Gastrocnemius medialis (tissue), 4 donors: ENCODE measurements around the gene ZNF638. TPM values are rescaled to one million over a fixed set of nuclear protein-coding genes. Genes with fewer than 3 reads are reported as not detected.

Source experiments
- ATAC-seq, 2 donors: fragments of 150-250 bp; one replicate each; pipeline ENCODE4 v1.9.1; 2016
- DNase-seq, 2 donors: peaks; one replicate each; pipeline ENCODE4 v3.0.0-alpha.2; 2019
- H3K27ac ChIP-seq, 4 donors: fragments of 200-600 bp; sonication (generic); 1 replicate in 1 of 4; 2 replicates in 3 of 4; pipeline ENCODE4 v1.5.1; 2016 to 2018; ENCODE audit warnings: mild to moderate bottlenecking in 2 of 4, moderate library complexity in 1 of 4
- H3K27me3 ChIP-seq, 3 donors: fragments of 200-600 bp; sonication (generic) in 2 of 3; 1 replicate in 1 of 3; 2 replicates in 2 of 3; pipeline versions ENCODE4 v1.5.1 to v1.6.0; 2016 to 2019; ENCODE audit warnings: mild to moderate bottlenecking in 1 of 3, moderate library complexity in 1 of 3
- H3K36me3 ChIP-seq, 2 donors: fragments of 200-600 bp; sonication (generic) in 1 of 2; one replicate each; pipeline ENCODE4 v1.5.1; 2017 to 2018
- H3K4me1 ChIP-seq, 2 donors: fragments of 200-600 bp; sonication (generic) in 1 of 2; one replicate each; pipeline ENCODE4 v1.5.1; 2016 to 2017; ENCODE audit warnings: mild to moderate bottlenecking in 2 of 2
- H3K4me3 ChIP-seq, 4 donors: fragments of 200-600 bp; sonication (generic) in 3 of 4; 1 replicate in 1 of 4; 2 replicates in 3 of 4; pipeline ENCODE4 v1.5.1; 2016 to 2019; ENCODE audit warnings: mild to moderate bottlenecking in 2 of 4
- H3K9me3 ChIP-seq, 3 donors: fragments of 200-600 bp; sonication (generic) in 2 of 3; 1 replicate in 1 of 3; 2 replicates in 2 of 3; pipeline ENCODE4 v1.5.1; 2016 to 2019
- POLR2A ChIP-seq, 2 donors: fragments of 450-650 bp; IDR thresholded peaks; one replicate each; pipeline ENCODE4 v1.6.1; 2017; ENCODE audit warnings: antibody characterized with exemption in 2 of 2, mild to moderate bottlenecking in 2 of 2, moderate library complexity in 2 of 2
- in situ Hi-C, 4 donors: fragments of 200-750 bp; cut with MboI; loops; one replicate each; pipeline versions ENCODE4 v1.15.0 to v1.8.0; 2017; ENCODE audit warnings: low sequenced_read_pairs in 4 of 4
- intact Hi-C: fragments of 100-400 bp; cut with DNase I; formaldehyde crosslinking; loops from one replicate; pipeline ENCODE4 v1.15.1; 2023; ENCODE audit warnings: low total_unique reads
- total RNA-seq, 4 donors: library from RNA; depleted of rRNA; stranded (reverse); fragments of >200 nt; gene quantifications; one replicate each; pipeline versions ENCODE4 v1.1.0 to v1.2.3, GENCODE V29; 2016
- TF ChIP-seq, protein P1 (sequence below), 5 experiments: fragments of 450-650 bp in 3 of 5; fragments of 200-600 bp in 2 of 5; sonication (generic) in 2 of 5; IDR thresholded peaks in 4 of 5; conservative IDR thresholded peaks in 1 of 5; 1 replicate in 4 of 5; 2 replicates in 1 of 5; pipeline ENCODE4 v1.5.1; 2016 to 2019; ENCODE audit warnings: antibody characterized with exemption in 5 of 5, mild to moderate bottlenecking in 3 of 5, moderate library complexity in 3 of 5

The ZNF638 gene
- total RNA-seq, 4 donors from 2014 or later = 69.7 to 152 (median 95.0) TPM

DNA sequence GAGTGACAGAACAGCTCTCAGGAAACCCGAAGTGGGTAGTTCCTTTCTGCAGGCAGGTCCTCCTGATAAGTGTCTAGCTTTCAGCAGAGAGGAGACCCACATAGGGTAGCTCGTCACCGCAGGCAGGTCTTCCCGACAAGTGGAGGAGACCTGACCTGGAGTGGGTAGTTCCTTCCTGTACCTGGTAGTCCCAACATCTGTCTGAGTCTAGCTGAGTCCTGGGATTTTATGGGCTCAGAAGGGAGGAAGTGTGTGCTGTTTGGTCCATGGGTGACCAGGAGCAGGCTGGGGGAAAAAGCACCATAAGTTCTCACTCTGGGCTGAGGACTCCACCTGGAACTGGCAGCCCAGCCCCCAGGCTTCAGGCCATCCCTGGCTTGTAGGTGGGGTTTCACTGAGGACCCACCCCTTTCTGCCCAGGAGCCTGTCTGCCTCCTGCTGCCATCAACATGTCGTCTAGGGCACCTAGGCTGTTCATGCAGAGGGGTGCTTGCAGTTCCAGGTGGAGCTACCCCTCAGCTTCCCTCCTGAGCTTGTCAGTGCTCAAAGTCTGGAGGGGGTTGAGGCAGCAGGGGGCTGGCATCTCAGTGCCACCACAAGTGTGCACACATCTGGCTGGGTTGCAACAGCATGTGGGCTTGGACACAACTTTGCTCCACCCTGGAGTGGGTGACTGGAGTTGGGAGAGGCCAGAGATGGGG is 131.2 kb downstream of the ZNF638 start:
- ATAC-seq = no peak
- intact Hi-C loops = no loop called here
- H3K27me3 ChIP-seq = no peaks in the 10 kb centered on the region
- no peaks in the 10 kb centered on the region for H3K36me3 ChIP-seq
- H3K9me3 ChIP-seq = no peaks in the 10 kb centered on the region
- peak overlapping the region in 3 of 4 donors; percentile 22 to 99 (median 94) for H3K27ac ChIP-seq
- DNase-seq = no peak
- H3K4me3 ChIP-seq = no peak overlapping the region
- TF ChIP-seq, protein P1, sequence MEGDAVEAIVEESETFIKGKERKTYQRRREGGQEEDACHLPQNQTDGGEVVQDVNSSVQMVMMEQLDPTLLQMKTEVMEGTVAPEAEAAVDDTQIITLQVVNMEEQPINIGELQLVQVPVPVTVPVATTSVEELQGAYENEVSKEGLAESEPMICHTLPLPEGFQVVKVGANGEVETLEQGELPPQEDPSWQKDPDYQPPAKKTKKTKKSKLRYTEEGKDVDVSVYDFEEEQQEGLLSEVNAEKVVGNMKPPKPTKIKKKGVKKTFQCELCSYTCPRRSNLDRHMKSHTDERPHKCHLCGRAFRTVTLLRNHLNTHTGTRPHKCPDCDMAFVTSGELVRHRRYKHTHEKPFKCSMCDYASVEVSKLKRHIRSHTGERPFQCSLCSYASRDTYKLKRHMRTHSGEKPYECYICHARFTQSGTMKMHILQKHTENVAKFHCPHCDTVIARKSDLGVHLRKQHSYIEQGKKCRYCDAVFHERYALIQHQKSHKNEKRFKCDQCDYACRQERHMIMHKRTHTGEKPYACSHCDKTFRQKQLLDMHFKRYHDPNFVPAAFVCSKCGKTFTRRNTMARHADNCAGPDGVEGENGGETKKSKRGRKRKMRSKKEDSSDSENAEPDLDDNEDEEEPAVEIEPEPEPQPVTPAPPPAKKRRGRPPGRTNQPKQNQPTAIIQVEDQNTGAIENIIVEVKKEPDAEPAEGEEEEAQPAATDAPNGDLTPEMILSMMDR (IDR thresholded peaks at IDR 0.05 in 4 of 5, conservative IDR thresholded peaks at IDR 0.05 in 1 of 5) = no peak
- TF ChIP-seq POLR2A (IDR thresholded peaks at IDR 0.05) = no peak
- in situ Hi-C loops = loop anchor here in 2 of 4 donors (5.0 to 10.0 kb wide), 2 partner anchors 45 to 52 kb away; no protein-coding TSS in a partner anchor
- peaks cover 72 to 90% of the 10 kb centered on the region in 2 donors for H3K4me1 ChIP-seq

DNA sequence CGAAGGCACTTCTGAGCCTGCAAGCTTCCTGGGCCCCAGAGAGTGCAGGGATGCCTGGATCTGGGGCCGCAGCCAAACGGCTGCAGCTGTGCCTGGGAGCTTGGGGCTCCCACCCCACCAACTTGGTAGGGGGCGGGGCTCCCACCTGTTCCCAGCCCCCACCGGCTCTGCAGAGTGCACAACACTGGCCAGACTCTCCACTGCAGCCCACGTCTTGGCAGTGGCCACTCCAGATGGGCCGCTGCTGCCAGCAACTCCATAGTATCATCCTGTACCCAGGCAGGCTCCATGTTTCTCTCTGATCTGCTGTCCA is 131.7 kb downstream of the ZNF638 start:
- Histone ChIP-seq H3K9me3 (no peaks in the 10 kb centered on the region), H3K36me3 (no peaks in the 10 kb centered on the region), H3K4me1 (peaks cover 72 to 91% of the 10 kb centered on the region in 2 donors), H3K4me3 (no peak overlapping the region), H3K27me3 (no peaks in the 10 kb centered on the region), H3K27ac (peak overlapping the region in 3 of 4 donors; percentile 22 to 99 (median 86))
- no peak for ATAC-seq
- intact Hi-C loops (no loop called here), in situ Hi-C loops (loop anchor here in 2 of 4 donors (5.0 to 10.0 kb wide), 2 partner anchors 44 to 52 kb away; no protein-coding TSS in a partner anchor)
- TF ChIP-seq, protein P1 (IDR thresholded peaks at IDR 0.05 in 4 of 5, conservative IDR thresholded peaks at IDR 0.05 in 1 of 5) = no peak
- no peak for TF ChIP-seq POLR2A (IDR thresholded peaks at IDR 0.05)
- DNase-seq = no peak

DNA sequence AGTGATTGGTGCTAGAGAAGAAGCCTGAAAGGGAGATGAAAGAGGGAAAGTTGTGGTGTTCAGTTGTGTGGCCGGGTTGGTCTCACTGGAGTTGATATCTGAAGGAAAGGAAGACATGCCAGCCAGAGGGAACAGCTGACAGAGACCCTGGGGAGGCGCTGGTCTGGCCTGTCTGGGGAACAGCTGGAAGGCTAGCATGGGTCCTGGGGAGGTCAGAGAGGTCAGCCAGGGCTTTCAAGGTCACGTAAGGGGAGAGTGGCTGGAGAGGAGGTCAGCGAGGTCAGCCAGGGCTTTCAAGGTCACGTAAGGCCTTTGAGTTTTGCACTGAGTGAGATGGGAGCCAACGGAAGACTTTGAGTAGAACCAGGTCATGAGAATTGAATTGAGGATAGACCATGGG is 132.8 kb downstream of the ZNF638 start:
- no peaks in the 10 kb centered on the region for H3K27me3 ChIP-seq
- H3K27ac ChIP-seq = peak overlapping the region; percentile 20 to 99 (median 82)
- in situ Hi-C loops (loop anchor here in 2 of 4 donors (5.0 to 10.0 kb wide), 2 partner anchors 43 to 50 kb away; no protein-coding TSS in a partner anchor), intact Hi-C loops (no loop called here)
- peaks cover 72 to 91% of the 10 kb centered on the region in 2 donors for H3K4me1 ChIP-seq
- H3K9me3 ChIP-seq = no peaks in the 10 kb centered on the region
- DNase-seq (peak in 1 of 2 donors; percentile 10), ATAC-seq (no peak)
- TF ChIP-seq POLR2A (IDR thresholded peaks at IDR 0.05) = no peak
- TF ChIP-seq, protein P1 (IDR thresholded peaks at IDR 0.05 in 4 of 5, conservative IDR thresholded peaks at IDR 0.05 in 1 of 5) = no peak
- H3K4me3 ChIP-seq = no peak overlapping the region
- H3K36me3 ChIP-seq = no peaks in the 10 kb centered on the region

DNA sequence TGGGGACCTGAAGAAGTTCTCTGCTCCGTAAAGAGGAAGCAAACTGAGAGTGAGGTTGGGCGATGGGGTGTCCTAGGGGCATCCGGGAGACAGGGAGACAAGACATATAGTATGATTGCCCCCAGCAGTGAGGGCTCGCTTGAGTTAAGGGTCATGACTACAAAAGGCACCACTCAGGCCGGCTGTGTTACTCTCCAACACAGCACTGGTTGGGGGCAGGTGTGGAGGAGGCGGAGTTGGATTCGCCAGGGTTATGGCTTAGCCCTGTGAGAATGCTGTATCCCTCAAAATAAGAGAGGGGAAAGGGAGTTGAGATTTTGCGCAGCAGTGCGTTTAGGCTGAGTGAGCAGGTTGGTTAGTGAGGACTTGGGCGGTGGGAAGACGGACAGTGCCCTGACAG is 133.8 kb downstream of the ZNF638 start:
- Histone ChIP-seq H3K4me1 (peaks cover 72 to 90% of the 10 kb centered on the region in 2 donors), H3K9me3 (no peaks in the 10 kb centered on the region), H3K4me3 (no peak overlapping the region), H3K36me3 (no peaks in the 10 kb centered on the region), H3K27me3 (no peaks in the 10 kb centered on the region), H3K27ac (peak overlapping the region; percentile 77 to 99 (median 86))
- TF ChIP-seq, protein P1 (IDR thresholded peaks at IDR 0.05 in 4 of 5, conservative IDR thresholded peaks at IDR 0.05 in 1 of 5) = no peak
- TF ChIP-seq POLR2A (IDR thresholded peaks at IDR 0.05) = no peak
- DNase-seq = peak in 1 of 2 donors; percentile 14
- no peak for ATAC-seq
- intact Hi-C loops (no loop called here), in situ Hi-C loops (loop anchor here in 2 of 4 donors (5.0 to 10.0 kb wide), 2 partner anchors 42 to 49 kb away; no protein-coding TSS in a partner anchor)
